NT2/D1 (cell line): ENCODE measurements around the gene APRT.

Experiments used
- SUZ12 ChIP-seq: IDR thresholded peaks from 2 replicates; pipeline ENCODE4 v1.6.1; 2011; ENCODE audit not compliant: insufficient read length, insufficient read depth; ENCODE audit errors: extremely low read depth
- YY1 ChIP-seq: IDR thresholded peaks from 2 replicates; pipeline ENCODE4 v1.6.1; 2011; ENCODE audit not compliant: insufficient read length, insufficient read depth
- ZNF274 ChIP-seq: IDR thresholded peaks from 2 replicates; pipeline ENCODE4 v1.6.1; 2011; ENCODE audit warnings: mild to moderate bottlenecking, low read depth, low read length

- TF ChIP-seq SUZ12 (no peak), YY1 (no peak), ZNF274 (no peak)
These were observed 19.1 kb upstream of the APRT start for GRCh38 chr16:88830783-88831182.
